Astrocyte (in vitro differentiated cells and primary cell): ENCODE results near the gene ZBTB7A. TPM values are rescaled to one million over a fixed set of nuclear protein-coding genes. Genes with fewer than 3 reads are reported as not detected.

Experiments
- DNase-seq: peaks from one replicate; pipeline ENCODE4 v3.0.0-alpha.2; 2010; ENCODE audit warnings: low read depth
- FAIRE-seq: peaks from 2 replicates; lab custom pipeline; 2011; peaks lifted over from hg19 to GRCh38; lab: Jason Lieb, UNC
- H2AFZ ChIP-seq: 2 replicates; pipeline ENCODE4 v1.6.0; 2012; ENCODE audit warnings: low read depth, low read length, inconsistent platforms
- H3K27ac ChIP-seq: 2 replicates; pipeline ENCODE4 v1.5.1; 2011; ENCODE audit warnings: low read depth, low read length, inconsistent platforms
- H3K27me3 ChIP-seq: 2 replicates; pipeline ENCODE4 v1.6.0; 2011; ENCODE audit warnings: low read length, inconsistent platforms; ENCODE audit not compliant: insufficient read depth
- H3K36me3 ChIP-seq: 2 replicates; pipeline ENCODE4 v1.5.1; 2011; ENCODE audit warnings: low read length, inconsistent platforms; ENCODE audit not compliant: insufficient read depth
- H3K4me1 ChIP-seq: 2 replicates; pipeline ENCODE4 v1.5.1; 2011; ENCODE audit warnings: low read length, inconsistent platforms; ENCODE audit not compliant: insufficient read depth
- H3K4me2 ChIP-seq: 2 replicates; pipeline ENCODE4 v1.6.0; 2012; ENCODE audit warnings: low read length, inconsistent platforms
- H3K4me3 ChIP-seq: 2 replicates; pipeline ENCODE4 v1.5.1; 2011; ENCODE audit warnings: low read depth, mild to moderate bottlenecking, low read length, inconsistent platforms; ENCODE audit not compliant: insufficient read depth
- H3K79me2 ChIP-seq: 2 replicates; pipeline ENCODE4 v1.6.0; 2012; ENCODE audit warnings: mild to moderate bottlenecking, low read length, inconsistent platforms; ENCODE audit not compliant: insufficient read depth
- H3K9ac ChIP-seq: 2 replicates; pipeline ENCODE4 v1.6.0; 2012; ENCODE audit warnings: mild to moderate bottlenecking, low read length, inconsistent platforms
- H3K9me3 ChIP-seq: 2 replicates; pipeline ENCODE4 v1.5.1; 2012; ENCODE audit warnings: low read depth, mild to moderate bottlenecking, low read length, inconsistent platforms; ENCODE audit not compliant: insufficient read depth
- H4K20me1 ChIP-seq: 2 replicates; pipeline ENCODE4 v1.6.0; 2012; ENCODE audit warnings: low read length, inconsistent platforms; ENCODE audit not compliant: insufficient read depth
- H3K27ac Mint-ChIP-seq: one replicate; pipeline ENCODE4 v1.8.0; 2021; ENCODE audit warnings: mild to moderate bottlenecking, mixed read lengths; ENCODE audit not compliant: unreplicated experiment
- H3K27me3 Mint-ChIP-seq: one replicate; pipeline ENCODE4 v1.8.0; 2021; ENCODE audit warnings: low read depth, mixed read lengths; ENCODE audit not compliant: unreplicated experiment
- H3K36me3 Mint-ChIP-seq: one replicate; pipeline ENCODE4 v1.8.0; 2021; ENCODE audit warnings: low read depth, mixed read lengths; ENCODE audit not compliant: unreplicated experiment
- H3K4me1 Mint-ChIP-seq: one replicate; pipeline ENCODE4 v1.8.0; 2021; ENCODE audit warnings: low read depth, mixed read lengths; ENCODE audit not compliant: unreplicated experiment
- H3K4me3 Mint-ChIP-seq: one replicate; pipeline ENCODE4 v1.8.0; 2021; ENCODE audit warnings: mild to moderate bottlenecking, moderate library complexity, mixed read lengths; ENCODE audit not compliant: unreplicated experiment
- H3K9me3 Mint-ChIP-seq: one replicate; pipeline ENCODE4 v1.8.0; 2021; ENCODE audit warnings: mild to moderate bottlenecking, mixed read lengths; ENCODE audit not compliant: unreplicated experiment
- EZH2 ChIP-seq: IDR thresholded peaks from 2 replicates; pipeline ENCODE4 v1.6.1; 2012; ENCODE audit warnings: mild to moderate bottlenecking, low read length, inconsistent platforms; ENCODE audit not compliant: insufficient read depth
- total RNA-seq: library from RNA; stranded (reverse); gene quantifications from 2 replicates; pipeline ENCODE4 v1.2.1, GENCODE V29; 2021
- TF ChIP-seq, protein P1 (sequence below): IDR thresholded peaks from 2 replicates; pipeline ENCODE4 v1.5.1; 2011; ENCODE audit warnings: low read depth, mild to moderate bottlenecking, inconsistent platforms, low read length, moderate library complexity; ENCODE audit not compliant: insufficient read depth

Gene ZBTB7A
- total RNA-seq, 1 donor from 2014 or later = 24.3 TPM

- DNase-seq (no peak), FAIRE-seq (no peak)
- Histone ChIP-seq H3K27ac (no peak overlapping the region), H3K36me3 (peaks cover 3% of the 10 kb centered on the region), H3K9me3 (no peaks in the 10 kb centered on the region), H4K20me1 (peaks cover 65% of the 10 kb centered on the region), H3K4me3 (no peak overlapping the region), H3K79me2 (peaks cover 70% of the 10 kb centered on the region), H3K27me3 (no peaks in the 10 kb centered on the region), H3K9ac (no peak overlapping the region), H2AFZ (no peak overlapping the region), H3K4me1 (no peaks in the 10 kb centered on the region), H3K4me2 (no peak overlapping the region)
- no peak overlapping the region for H3K4me3 Mint-ChIP-seq
- H3K4me1 Mint-ChIP-seq = peaks cover 5% of the 10 kb centered on the region
- no peaks in the 10 kb centered on the region for H3K27me3 Mint-ChIP-seq
- H3K27ac Mint-ChIP-seq = no peak overlapping the region
- no peaks in the 10 kb centered on the region for H3K9me3 Mint-ChIP-seq
- peaks cover 16% of the 10 kb centered on the region for H3K36me3 Mint-ChIP-seq
- TF ChIP-seq EZH2 = no peak
- TF ChIP-seq, protein P1, sequence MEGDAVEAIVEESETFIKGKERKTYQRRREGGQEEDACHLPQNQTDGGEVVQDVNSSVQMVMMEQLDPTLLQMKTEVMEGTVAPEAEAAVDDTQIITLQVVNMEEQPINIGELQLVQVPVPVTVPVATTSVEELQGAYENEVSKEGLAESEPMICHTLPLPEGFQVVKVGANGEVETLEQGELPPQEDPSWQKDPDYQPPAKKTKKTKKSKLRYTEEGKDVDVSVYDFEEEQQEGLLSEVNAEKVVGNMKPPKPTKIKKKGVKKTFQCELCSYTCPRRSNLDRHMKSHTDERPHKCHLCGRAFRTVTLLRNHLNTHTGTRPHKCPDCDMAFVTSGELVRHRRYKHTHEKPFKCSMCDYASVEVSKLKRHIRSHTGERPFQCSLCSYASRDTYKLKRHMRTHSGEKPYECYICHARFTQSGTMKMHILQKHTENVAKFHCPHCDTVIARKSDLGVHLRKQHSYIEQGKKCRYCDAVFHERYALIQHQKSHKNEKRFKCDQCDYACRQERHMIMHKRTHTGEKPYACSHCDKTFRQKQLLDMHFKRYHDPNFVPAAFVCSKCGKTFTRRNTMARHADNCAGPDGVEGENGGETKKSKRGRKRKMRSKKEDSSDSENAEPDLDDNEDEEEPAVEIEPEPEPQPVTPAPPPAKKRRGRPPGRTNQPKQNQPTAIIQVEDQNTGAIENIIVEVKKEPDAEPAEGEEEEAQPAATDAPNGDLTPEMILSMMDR = no peak
Measured at GRCh38 chr19:4045597-4046361, 20.9 kb downstream of the ZBTB7A start.

- Histone ChIP-seq H3K4me1 (no peaks in the 10 kb centered on the region), H3K27ac (no peak overlapping the region), H3K9me3 (no peaks in the 10 kb centered on the region), H3K4me2 (no peak overlapping the region), H3K4me3 (no peak overlapping the region), H4K20me1 (peaks cover 63% of the 10 kb centered on the region), H2AFZ (no peak overlapping the region), H3K9ac (no peak overlapping the region), H3K79me2 (peaks cover 62% of the 10 kb centered on the region), H3K36me3 (no peaks in the 10 kb centered on the region), H3K27me3 (no peaks in the 10 kb centered on the region)
- Mint-ChIP-seq H3K36me3 (peaks cover 16% of the 10 kb centered on the region), H3K4me3 (no peak overlapping the region), H3K4me1 (no peaks in the 10 kb centered on the region), H3K27me3 (no peaks in the 10 kb centered on the region), H3K9me3 (no peaks in the 10 kb centered on the region), H3K27ac (no peak overlapping the region)
- no peak for FAIRE-seq
- no peak for TF ChIP-seq EZH2
- TF ChIP-seq, protein P1 = no peak
- DNase-seq = no peak
Measured at GRCh38 chr19:4044990-4045465, 21.7 kb downstream of the ZBTB7A start.
